Spleen (tissue), 11 donors: ENCODE data around the gene DDX5. TPM values are rescaled to one million over a fixed set of nuclear protein-coding genes. Genes with fewer than 3 reads are reported as not detected.

Experiments used
- DNase-seq: peaks from one replicate; pipeline ENCODE4 v3.0.0-alpha.2; 2020
- H3K27ac ChIP-seq, 8 donors: fragments of 200-600 bp; sonication (generic) in 7 of 8; 1 replicate in 4 of 8; 2 replicates in 4 of 8; pipeline versions ENCODE4 v1.5.0 to v1.8.0; 2016 to 2021; ENCODE audit warnings: inconsistent platforms in 4 of 8, mild to moderate bottlenecking in 4 of 8, moderate library complexity in 1 of 8
- H3K27me3 ChIP-seq, 7 donors: fragments of 200-600 bp; sonication (generic) in 6 of 7; replicated peaks in 1 of 7; 1 replicate in 4 of 7; 2 replicates in 3 of 7; pipeline versions ENCODE4 v1.5.0 to v1.8.0; 2016 to 2021; ENCODE audit warnings: inconsistent platforms in 3 of 7, mild to moderate bottlenecking in 1 of 7
- H3K36me3 ChIP-seq, 6 donors: fragments of 200-600 bp; sonication (generic) in 5 of 6; 1 replicate in 4 of 6; 2 replicates in 2 of 6; pipeline versions ENCODE4 v1.5.0 to v1.8.0; 2016 to 2021; ENCODE audit warnings: inconsistent platforms in 2 of 6
- H3K4me1 ChIP-seq, 6 donors: fragments of 200-600 bp; sonication (generic) in 5 of 6; 1 replicate in 3 of 6; 2 replicates in 3 of 6; pipeline versions ENCODE4 v1.5.0 to v1.8.0; 2016 to 2021; ENCODE audit warnings: inconsistent platforms in 3 of 6
- H3K4me3 ChIP-seq, 8 donors: fragments of 200-600 bp; sonication (generic) in 7 of 8; 1 replicate in 4 of 8; 2 replicates in 4 of 8; pipeline versions ENCODE4 v1.5.0 to v1.8.0; 2016 to 2021; ENCODE audit warnings: inconsistent platforms in 4 of 8, mild to moderate bottlenecking in 4 of 8, moderate library complexity in 2 of 8
- H3K9me3 ChIP-seq, 8 donors: fragments of 200-600 bp; sonication (generic) in 7 of 8; 1 replicate in 4 of 8; 2 replicates in 4 of 8; pipeline versions ENCODE4 v1.5.0 to v1.8.0; 2016 to 2021; ENCODE audit warnings: inconsistent platforms in 4 of 8
- POLR2A ChIP-seq, 3 donors: fragments of 450-650 bp; IDR thresholded peaks; one replicate each; pipeline ENCODE4 v1.5.1; 2017; ENCODE audit warnings: antibody characterized with exemption in 3 of 3, mild to moderate bottlenecking in 1 of 3
- POLR2AphosphoS5 ChIP-seq, 3 donors: sonication (generic); formaldehyde crosslinking; IDR thresholded peaks; one replicate each; pipeline ENCODE4 v1.5.1; 2017; ENCODE audit warnings: antibody characterized with exemption in 3 of 3
- WGBS, 5 donors: extraction: QIAGEN DNeasy Blood & Tissue Kit in 3 of 5; methylation state at CpG; one replicate each; pipeline versions ENCODE4 v1.1.5 to v1.1.7; 2013 to 2018; 5-methylcytosine and 5-hydroxymethylcytosine counted together
- intact Hi-C: fragments of 100-400 bp; cut with DNase I; formaldehyde crosslinking; loops from one replicate; pipeline ENCODE4 v1.15.0; 2023; ENCODE audit warnings: low total_unique reads
- polyA plus RNA-seq, 3 donors: library from polyadenylated mRNA; stranded (reverse); fragments of 200-250 nt; gene quantifications; one replicate each; pipeline ENCODE4 v1.2.1, GENCODE V29; 2013
- total RNA-seq, 7 donors: library from RNA; depleted of rRNA in 3 of 7; stranded (reverse); fragments of >200 nt in 3 of 7; fragmentation: NEBNext Ultra II Directional in 4 of 7; extraction: Animal tissue kit (Norgen Biotek cat#: 25700) in 4 of 7; gene quantifications; one replicate each; pipeline versions ENCODE4 v1.1.0 to v1.2.1, GENCODE V29; 2016 to 2021
- TF ChIP-seq, protein P1 (sequence below), 11 experiments: fragments of 200-600 bp in 7 of 11; fragments of 450-650 bp in 4 of 11; sonication (generic) in 4 of 11; IDR thresholded peaks in 8 of 11; conservative IDR thresholded peaks in 3 of 11; 1 replicate in 7 of 11; 2 replicates in 4 of 11; pipeline versions ENCODE4 v1.4.0 to v1.8.0; 2016 to 2021; ENCODE audit warnings: antibody characterized with exemption in 11 of 11, inconsistent platforms in 4 of 11, mild to moderate bottlenecking in 1 of 11
- donor health status: healthy with polysubstance abuse.
- donor health status: DM: no; HTN: no; CAD: no; lungs with moderate emphysema.
- donor health status: DM: no; HTN: no; CAD: no.
- donor health status: Bipolar disorder and iron deficiency.
- donor health status: healthy.
- donor health status: DM: no; HTN: no; CAD: no.
- donor health status: DM: yes; HTN: yes; CAD: no.

DDX5 gene
- total and polyA plus RNA-seq, 10 donors, result 493 to 2,219 (median 1,080) TPM

DNA sequence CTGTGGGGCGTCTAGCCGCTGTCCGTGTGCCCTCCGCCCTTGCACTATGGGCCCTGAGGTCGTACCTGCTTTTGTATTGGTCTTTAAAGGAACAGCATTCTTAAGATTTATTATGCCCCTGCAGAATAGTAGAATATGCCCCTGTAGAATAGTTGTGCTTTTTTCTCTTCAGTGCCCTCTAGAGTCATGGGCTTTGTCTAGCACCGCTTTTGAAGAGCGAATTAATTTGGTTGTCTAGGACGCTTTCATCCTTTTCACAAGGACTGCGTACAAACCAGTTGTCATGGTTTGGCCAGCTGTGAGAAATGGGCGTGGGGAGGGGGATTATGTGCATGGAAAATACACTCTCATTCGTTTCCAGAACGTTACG lies 1.3 kb upstream of the DDX5 start:
- WGBS, 5 donors, result 0 to 1% (median 0%) methylated on average over 13 of the region's 13 CpGs
- Histone ChIP-seq H3K4me3 (peak overlapping the region; percentile 70 to 96 (median 86)), H3K27ac (peak overlapping the region; percentile 99 to 100 (median 100)), H3K4me1 (peaks cover 40 to 68% (median 53%) of the 10 kb centered on the region in 6 donors), H3K27me3 (no peaks in the 10 kb centered on the region), H3K9me3 (no peaks in the 10 kb centered on the region), H3K36me3 (peaks cover 7 to 63% (median 56%) of the 10 kb centered on the region in 6 donors)
- DNase-seq, result no peak
- TF ChIP-seq POLR2A (IDR thresholded peaks at IDR 0.05) (peak in 1 of 3 donors; percentile 17), POLR2AphosphoS5 (IDR thresholded peaks at IDR 0.05) (no peak)
- TF ChIP-seq, protein P1, sequence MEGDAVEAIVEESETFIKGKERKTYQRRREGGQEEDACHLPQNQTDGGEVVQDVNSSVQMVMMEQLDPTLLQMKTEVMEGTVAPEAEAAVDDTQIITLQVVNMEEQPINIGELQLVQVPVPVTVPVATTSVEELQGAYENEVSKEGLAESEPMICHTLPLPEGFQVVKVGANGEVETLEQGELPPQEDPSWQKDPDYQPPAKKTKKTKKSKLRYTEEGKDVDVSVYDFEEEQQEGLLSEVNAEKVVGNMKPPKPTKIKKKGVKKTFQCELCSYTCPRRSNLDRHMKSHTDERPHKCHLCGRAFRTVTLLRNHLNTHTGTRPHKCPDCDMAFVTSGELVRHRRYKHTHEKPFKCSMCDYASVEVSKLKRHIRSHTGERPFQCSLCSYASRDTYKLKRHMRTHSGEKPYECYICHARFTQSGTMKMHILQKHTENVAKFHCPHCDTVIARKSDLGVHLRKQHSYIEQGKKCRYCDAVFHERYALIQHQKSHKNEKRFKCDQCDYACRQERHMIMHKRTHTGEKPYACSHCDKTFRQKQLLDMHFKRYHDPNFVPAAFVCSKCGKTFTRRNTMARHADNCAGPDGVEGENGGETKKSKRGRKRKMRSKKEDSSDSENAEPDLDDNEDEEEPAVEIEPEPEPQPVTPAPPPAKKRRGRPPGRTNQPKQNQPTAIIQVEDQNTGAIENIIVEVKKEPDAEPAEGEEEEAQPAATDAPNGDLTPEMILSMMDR (IDR thresholded peaks at IDR 0.05 in 8 of 11, conservative IDR thresholded peaks at IDR 0.05 in 3 of 11), result peak in 8 of 11 experiments; percentile 4 to 57 (median 40)
- intact Hi-C loops, result no loop called here

DNA sequence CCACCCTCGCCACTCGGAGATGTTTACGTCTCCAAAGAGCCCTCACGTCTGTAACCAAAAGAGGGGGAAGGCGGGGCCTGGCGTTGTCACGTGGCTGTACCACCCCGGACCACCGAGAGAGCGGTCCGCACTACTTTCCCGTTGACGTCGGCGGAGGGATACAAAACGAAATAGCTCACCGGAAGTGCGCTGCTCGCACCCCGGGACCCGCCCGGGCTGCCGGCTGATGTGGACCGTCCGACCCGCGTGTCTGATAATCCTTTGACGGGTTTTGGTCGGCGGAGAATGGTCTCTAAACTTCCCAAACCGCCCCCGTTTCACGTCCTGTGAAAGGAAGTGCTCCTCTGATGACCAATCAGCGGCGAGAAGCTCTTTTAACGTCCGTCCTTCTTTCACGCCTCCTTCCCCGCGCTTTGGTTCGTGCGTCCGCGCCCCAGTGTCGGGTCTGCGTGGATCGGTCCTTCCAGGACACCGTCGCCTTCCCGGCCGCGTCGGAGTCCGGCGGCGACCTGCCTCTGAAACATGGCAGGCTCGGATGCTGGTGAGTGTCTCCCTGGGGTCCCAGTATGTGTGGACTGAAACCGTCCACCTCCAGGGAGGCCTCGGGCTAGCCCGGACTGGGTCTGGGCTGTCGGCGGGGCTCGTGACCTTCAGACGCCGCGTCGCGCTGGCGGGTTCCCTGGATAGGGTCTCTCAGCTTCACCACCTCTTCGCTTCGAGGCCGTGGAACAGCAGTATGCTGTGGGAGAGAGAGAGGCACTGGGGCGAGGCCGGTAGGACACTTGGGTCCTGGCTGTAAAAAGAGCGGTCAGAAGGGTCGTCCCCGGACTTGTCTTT lies 705 bp upstream of the DDX5 start, which contains the start of gene CEP95:
CEP95 (plus strand) TSS at position 402 of the 837 bp plus-strand sequence; CDS start at position 523, 121 bp downstream.
- WGBS, 5 donors, result 0 to 1% (median 0%) methylated on average over 44 to 77 of the region's 77 CpGs
- Histone ChIP-seq H3K4me3 (peak within 1 kb of the TSS; percentile 70 to 96 (median 86)), H3K27ac (peak within 1 kb of the TSS; percentile 99 to 100 (median 100)), H3K27me3 (no peaks in the 10 kb centered on the region), H3K36me3 (peaks cover 9 to 63% (median 57%) of the 10 kb centered on the region in 6 donors), H3K9me3 (no peaks in the 10 kb centered on the region), H3K4me1 (peaks cover 45 to 71% (median 59%) of the 10 kb centered on the region in 6 donors)
- DNase-seq, result peak; percentile 98
- peak; percentile 94 to 98 (median 97) for TF ChIP-seq POLR2AphosphoS5 (IDR thresholded peaks at IDR 0.05)
- TF ChIP-seq POLR2A (IDR thresholded peaks at IDR 0.05), result peak; percentile 35 to 60 (median 46)
- TF ChIP-seq, protein P1 (IDR thresholded peaks at IDR 0.05 in 8 of 11, conservative IDR thresholded peaks at IDR 0.05 in 3 of 11), result peak in 2 of 11 experiments; percentile 4 to 7
- intact Hi-C loops, result no loop called here

DNA sequence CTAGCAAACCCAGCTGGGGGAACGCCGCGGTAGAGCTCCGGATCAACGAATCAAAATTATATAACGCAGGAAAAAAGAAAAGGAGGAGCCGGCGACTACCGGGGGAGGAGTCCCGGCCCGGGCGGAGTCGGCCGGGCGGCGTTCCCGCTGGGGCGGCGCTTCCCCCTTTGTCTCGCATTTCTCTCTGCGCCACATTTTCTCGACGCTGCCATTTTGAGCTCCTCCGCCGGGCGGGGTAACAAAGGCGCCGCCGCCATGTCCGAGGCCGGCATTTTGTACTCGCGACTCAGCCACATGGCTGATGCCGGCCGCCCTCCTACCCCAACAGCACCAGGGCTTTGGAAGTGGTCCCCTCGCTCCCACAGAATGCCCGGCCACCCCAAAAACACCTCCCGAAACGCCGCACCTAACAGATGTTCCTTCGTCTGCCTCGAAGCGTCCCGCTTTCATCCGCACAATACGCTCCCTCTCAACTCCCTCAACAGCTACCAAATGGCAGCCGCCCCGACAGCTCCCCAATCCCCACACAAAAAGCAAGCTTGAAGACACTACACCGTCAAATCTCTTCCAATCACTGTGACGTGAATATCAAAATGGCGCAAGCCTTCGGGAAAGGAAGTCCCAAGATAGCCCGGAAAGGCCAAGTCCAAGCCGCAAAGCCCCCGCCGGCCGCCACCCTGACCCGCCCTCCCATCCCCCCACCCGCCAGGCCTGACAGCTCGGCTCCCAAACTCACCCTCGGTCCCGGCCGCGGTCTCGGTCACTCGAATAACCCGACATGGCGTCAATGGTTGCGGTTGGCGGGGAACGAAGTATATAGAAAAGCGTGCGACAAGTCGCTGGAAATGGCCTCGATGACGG lies 519 bp downstream of the DDX5 start:
- intact Hi-C loops, result no loop called here
- H3K9me3 ChIP-seq, result no peaks in the 10 kb centered on the region
- DNase-seq, result peak; percentile 97
- peak overlapping the region; percentile 70 to 96 (median 86) for H3K4me3 ChIP-seq
- 0 to 1% (median 0%) methylated on average over 67 to 76 of the region's 76 CpGs for WGBS, 5 donors
- H3K4me1 ChIP-seq, result peaks cover 49 to 77% (median 71%) of the 10 kb centered on the region in 6 donors
- TF ChIP-seq POLR2A (IDR thresholded peaks at IDR 0.05) (peak in 1 of 3 donors; percentile 54), POLR2AphosphoS5 (IDR thresholded peaks at IDR 0.05) (peak; percentile 86 to 93 (median 91))
- TF ChIP-seq, protein P1 (IDR thresholded peaks at IDR 0.05 in 8 of 11, conservative IDR thresholded peaks at IDR 0.05 in 3 of 11), result peak in 5 of 11 experiments; percentile 8 to 35 (median 18)
- H3K36me3 ChIP-seq, result peaks cover 9 to 63% (median 57%) of the 10 kb centered on the region in 6 donors
- H3K27ac ChIP-seq, result peak overlapping the region; percentile 99 to 100 (median 100)
- H3K27me3 ChIP-seq, result no peaks in the 10 kb centered on the region
